VCaP (cell line): ENCODE results near the gene KRTAP9-2.
"Not testable (repeated sequence)": the region's sequence is repeated elsewhere in the genome, so short reads cannot be mapped to it uniquely, and the experiment has no call there.

Experiments used
- H3K27ac ChIP-seq: fragments of 450-650 bp; 2 replicates; pipeline ENCODE4 v1.5.1; 2017
- TF ChIP-seq, protein P1 (sequence below): fragments of 450-650 bp; conservative IDR thresholded peaks from 2 replicates; pipeline ENCODE4 v1.5.1; 2017; ENCODE audit warnings: mild to moderate bottlenecking, moderate library complexity

The KRTAP9-2 gene, protein sequence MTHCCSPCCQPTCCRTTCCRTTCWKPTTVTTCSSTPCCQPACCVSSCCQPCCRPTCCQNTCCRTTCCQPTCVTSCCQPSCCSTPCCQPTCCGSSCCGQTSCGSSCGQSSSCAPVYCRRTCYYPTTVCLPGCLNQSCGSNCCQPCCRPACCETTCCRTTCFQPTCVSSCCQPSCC

DNA sequence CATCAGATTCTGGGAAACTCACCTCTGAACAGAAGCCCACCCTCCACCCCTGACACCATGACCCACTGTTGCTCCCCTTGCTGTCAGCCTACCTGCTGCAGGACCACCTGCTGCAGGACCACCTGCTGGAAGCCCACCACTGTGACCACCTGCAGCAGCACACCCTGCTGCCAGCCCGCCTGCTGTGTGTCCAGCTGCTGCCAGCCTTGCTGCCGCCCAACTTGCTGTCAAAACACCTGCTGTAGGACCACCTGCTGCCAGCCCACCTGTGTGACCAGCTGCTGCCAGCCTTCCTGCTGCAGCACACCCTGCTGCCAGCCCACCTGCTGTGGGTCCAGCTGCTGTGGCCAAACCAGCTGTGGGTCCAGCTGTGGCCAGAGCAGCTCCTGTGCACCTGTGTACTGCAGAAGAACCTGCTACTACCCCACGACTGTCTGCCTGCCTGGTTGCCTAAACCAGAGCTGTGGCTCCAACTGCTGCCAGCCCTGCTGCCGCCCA is at the start of gene KRTAP9-2:
TSS of gene KRTAP9-2 (plus strand) at position 51 of the 498 bp plus-strand sequence. CDS start at position 58, 7 bp downstream.
- not testable (repeated sequence) for H3K27ac ChIP-seq

DNA sequence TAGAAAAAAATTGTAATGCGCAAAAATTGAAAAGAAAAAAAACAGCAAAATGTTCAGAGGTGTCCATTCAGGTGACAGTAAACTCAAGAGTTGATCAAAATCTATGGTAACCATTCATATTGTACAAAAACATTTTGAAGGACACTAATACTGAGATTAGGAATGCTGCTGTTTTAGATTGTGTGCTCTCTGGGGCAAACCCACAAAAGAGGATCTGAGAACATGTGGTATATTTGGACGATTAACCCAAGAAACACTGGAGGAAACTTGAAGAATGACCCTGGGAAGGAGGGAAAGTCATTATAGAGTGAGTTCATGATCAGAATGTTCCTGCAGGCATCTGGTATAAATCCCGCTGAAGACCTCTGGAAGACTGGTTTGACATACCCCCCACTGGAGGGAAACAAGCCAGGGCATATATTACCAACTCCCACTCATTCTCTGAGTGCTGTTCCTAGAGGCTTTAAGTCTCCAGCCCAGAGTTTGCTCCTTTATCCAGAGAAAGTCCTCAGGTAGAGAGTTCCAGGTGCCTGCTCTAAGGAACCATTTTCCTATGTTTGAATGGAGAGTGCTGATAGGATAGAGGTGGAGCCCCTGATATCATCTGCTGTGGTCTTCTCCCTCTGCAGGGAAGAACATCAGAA is 49.6 kb upstream of the KRTAP9-2 start:
- TF ChIP-seq, protein P1, sequence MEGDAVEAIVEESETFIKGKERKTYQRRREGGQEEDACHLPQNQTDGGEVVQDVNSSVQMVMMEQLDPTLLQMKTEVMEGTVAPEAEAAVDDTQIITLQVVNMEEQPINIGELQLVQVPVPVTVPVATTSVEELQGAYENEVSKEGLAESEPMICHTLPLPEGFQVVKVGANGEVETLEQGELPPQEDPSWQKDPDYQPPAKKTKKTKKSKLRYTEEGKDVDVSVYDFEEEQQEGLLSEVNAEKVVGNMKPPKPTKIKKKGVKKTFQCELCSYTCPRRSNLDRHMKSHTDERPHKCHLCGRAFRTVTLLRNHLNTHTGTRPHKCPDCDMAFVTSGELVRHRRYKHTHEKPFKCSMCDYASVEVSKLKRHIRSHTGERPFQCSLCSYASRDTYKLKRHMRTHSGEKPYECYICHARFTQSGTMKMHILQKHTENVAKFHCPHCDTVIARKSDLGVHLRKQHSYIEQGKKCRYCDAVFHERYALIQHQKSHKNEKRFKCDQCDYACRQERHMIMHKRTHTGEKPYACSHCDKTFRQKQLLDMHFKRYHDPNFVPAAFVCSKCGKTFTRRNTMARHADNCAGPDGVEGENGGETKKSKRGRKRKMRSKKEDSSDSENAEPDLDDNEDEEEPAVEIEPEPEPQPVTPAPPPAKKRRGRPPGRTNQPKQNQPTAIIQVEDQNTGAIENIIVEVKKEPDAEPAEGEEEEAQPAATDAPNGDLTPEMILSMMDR: no peak
- no peak overlapping the region for H3K27ac ChIP-seq

DNA sequence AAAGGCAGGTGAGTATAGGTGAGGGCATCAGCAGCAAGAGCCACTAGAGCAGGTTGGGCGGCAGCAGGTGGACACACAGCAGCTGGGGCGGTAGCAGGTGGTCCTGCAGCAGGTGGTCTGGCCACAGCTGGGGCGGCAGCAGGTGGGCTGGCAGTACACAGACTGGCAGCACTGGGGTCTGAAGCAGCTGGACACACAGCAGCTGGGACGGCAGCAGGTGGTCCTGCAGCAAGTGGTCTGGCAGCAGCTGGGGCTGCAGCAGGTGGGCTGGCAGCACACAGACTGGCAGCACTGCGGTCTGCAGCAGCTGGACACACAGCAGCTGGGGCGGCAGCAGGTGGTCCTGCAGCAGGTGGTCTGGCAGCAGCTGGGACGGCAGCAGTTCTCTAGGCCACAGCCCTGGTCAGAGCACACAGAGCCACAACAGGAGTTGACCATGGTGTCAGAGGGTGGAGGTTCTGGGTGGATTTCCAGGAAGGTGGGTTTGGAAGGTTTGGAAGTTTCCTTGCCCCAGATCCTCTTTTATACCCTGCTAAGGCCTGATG is 48.6 kb upstream of the KRTAP9-2 start, which contains the start of gene KRTAP4-2:
TSS of gene KRTAP4-2 (minus strand) at position 495 of the 545 bp plus-strand sequence. CDS start at position 438, 57 bp downstream.
- TF ChIP-seq, protein P1: no peak
- no peak within 1 kb of the TSS for H3K27ac ChIP-seq

DNA sequence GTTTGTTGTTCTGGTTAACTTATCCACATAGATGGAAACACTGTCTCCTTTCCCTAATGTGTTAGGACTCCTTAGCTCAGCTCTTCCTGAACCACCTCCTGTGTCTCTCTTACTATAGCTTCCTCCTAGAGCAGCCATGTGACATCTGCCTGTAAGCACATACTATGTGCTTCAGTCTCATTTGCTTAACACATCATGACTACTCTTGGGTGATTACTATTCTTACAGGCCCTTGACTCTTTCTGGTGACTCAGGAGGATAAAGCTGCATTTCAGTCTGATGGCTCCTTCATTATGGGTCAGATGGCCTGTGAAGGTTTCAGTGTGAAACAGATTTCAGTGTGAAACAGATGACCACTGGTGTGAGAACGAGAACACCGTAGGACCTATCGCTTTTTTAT is 48.1 kb upstream of the KRTAP9-2 start:
- H3K27ac ChIP-seq: no peak overlapping the region
- TF ChIP-seq, protein P1: no peak

DNA sequence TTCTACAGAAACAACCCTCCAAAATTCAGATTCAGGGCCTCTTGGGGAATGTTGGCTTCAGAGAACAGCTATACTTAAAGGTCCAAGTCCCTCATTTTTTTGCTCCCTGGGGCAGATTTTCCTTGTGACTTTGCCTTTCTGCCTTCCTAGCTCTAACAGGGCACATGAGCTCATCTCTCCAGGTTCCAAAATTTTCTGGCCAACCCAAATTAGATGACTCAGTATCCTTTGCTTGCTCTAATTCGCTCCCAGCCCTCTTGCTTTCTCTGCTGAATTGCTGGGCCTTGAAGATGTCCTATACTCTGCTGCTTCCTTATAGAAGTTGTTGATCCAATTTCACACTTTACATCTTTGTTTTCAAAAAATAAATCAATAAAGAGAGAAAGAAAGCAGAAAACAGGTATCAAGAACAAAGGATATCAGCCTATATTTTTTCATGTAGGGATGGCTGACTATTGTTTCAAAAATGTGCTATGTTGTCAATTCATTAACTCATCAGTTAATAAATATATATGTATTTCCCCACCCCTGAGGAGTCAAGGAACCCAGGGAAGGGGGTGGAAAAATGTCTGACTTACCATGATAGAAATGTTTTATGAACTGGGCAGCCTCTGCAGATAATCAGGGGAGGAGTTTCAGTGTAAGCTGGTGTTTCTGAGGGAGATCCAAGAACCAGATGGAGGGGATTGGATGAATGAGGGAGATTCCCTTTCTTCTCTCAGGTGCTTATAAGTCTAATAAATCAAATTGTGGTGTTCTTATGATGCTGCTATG is 47.4 kb upstream of the KRTAP9-2 start:
- TF ChIP-seq, protein P1: no peak
- no peak overlapping the region for H3K27ac ChIP-seq

DNA sequence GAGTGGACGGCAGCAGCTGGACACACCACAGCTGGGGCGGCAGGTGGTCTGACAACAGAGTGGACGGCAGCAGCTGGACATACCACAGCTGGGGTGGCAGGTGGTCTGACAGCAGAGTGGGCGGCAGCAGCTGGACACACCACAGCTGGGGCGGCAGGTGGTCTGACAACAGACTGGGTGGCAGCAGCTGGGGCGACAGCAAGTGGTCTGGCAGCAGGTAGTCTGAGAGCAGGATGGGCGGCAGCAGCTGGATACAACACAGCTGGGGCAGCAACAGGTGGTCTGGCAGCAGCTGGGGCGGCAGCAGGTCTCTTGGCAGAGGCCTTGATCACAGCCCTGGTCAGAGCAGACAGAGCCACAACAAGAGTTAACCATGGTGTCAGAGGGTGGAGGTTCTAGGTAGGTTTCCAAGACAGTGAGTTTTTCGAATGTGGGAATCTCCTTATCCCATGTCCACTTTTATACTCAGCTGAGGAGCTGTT is 41.9 kb upstream of the KRTAP9-2 start, which contains the start of gene KRTAP4-1:
TSS of gene KRTAP4-1 (minus strand) at position 432 of the 482 bp plus-strand sequence. CDS start at position 375, 57 bp downstream.
- H3K27ac ChIP-seq: no peak within 1 kb of the TSS
- TF ChIP-seq, protein P1: no peak

DNA sequence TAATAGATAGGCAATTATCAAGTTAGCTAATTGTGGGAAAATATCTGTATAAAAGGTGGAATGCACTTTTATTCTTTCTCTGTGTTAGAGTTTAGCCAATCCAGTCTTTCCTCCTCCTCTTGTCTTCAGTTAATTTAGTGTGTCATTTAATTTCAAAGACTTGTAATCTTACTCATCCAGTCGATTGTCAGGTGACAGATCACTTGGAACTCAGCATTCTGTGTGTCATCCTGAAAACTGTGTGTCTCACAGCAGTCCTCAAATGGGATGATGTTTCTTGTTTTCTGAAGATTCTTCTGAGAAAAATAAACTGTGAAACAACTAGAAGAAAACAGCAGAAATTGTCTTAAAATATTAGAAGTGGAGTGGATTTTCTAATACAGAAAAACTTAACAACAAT is 41.4 kb upstream of the KRTAP9-2 start:
- H3K27ac ChIP-seq: no peak overlapping the region
- TF ChIP-seq, protein P1: no peak
